ENCODE measurements around the gene ACER1.
"Not testable (repeated sequence)": the region's sequence is repeated elsewhere in the genome, so short reads cannot be mapped to it uniquely, and the experiment has no call there.

Gene ACER1

GRCh38 chr19:6288737-6289136 lies 44.7 kb downstream of the ACER1 start:
- DNase-seq (ENCODE audit: low read depth, low spot score) = no peak

- no peak for DNase-seq (ENCODE audit: low read depth, low spot score)
Observed at GRCh38 chr19:6287269-6287885, 46.0 kb downstream of the ACER1 start.

- no peak for DNase-seq (ENCODE audit: low read depth, low spot score)
Observed at GRCh38 chr19:6286676-6287075, 46.7 kb downstream of the ACER1 start.

DNA sequence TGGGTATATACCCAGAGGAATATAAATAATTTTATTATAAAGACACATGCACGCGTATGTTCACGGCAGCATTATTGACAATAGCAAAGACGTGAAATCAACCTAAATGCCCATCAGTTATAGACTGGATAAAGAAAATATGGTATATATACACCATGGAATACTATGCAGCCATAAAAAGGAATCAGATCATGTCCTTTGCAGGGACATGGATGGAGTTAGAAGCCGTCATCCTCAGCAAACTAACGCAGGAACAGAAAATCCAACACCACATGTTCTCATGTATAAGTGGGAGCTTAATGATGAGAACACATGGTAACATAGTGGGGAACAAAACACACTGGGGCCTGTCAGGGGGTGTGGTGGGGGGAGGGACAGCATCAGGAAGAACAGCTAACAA lies 51.0 kb downstream of the ACER1 start:
- not testable (repeated sequence) for DNase-seq (ENCODE audit: low read depth, low spot score)

DNA sequence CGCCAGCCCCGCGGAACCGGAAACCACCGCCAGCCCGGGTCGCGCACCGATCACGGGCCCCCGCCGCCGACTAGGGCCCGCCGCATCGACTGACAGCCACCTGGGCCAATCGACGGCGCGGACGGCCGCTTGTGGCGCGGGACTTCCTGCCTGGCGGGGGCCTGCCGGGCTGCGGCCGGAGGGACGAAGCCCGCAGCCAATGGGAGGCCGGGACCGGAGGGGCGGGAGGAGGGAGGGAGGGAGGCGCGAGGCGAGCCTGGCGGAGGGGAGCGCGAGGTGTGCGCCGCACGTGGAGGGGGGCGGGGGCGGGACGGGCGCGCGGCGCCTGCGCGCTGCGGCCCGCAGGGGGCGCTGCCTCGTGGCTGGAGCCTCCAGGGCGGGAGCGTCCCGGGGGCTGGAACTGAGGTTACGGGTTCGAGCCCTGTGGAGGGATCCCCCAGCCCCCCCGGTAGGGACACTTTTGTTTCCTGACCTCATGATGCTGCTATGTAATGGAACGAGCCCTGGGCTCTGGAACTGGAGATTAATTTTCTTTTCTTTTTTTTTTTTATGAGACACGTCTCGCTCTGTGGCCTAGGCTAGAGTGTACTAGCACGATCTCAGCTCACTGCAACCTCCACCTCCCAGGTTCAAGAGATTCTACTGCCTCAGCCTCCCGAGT lies 53.4 kb downstream of the ACER1 start, which contains the start of gene MLLT1:
Gene MLLT1 (minus strand): TSS at position 45 of the 661 bp plus-strand sequence. CDS start 191 bp downstream, outside the sequence.
- DNase-seq (ENCODE audit: low read depth, low spot score) = peak; percentile 69

DNA sequence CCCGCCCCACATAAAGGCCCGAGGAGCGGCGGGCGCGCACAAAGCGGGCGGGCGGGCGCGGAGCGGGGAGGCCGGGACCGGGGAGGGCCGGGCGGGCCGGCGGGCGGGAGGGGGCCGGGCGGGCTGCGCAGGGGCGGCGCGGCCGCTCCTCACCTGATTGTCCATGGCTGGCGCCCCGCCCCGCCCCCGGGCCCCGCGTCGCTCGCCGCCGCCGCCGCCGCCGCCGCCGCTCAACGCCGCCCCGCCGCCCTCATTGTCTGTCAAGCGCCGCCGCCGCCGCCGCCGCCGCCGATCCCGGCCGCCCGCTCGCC lies 53.8 kb downstream of the ACER1 start:
- DNase-seq (ENCODE audit: low read depth, low spot score) = no peak

- no peak for DNase-seq (ENCODE audit: low read depth, low spot score)
Observed at GRCh38 chr19:6278740-6279619, 54.4 kb downstream of the ACER1 start.

DNA sequence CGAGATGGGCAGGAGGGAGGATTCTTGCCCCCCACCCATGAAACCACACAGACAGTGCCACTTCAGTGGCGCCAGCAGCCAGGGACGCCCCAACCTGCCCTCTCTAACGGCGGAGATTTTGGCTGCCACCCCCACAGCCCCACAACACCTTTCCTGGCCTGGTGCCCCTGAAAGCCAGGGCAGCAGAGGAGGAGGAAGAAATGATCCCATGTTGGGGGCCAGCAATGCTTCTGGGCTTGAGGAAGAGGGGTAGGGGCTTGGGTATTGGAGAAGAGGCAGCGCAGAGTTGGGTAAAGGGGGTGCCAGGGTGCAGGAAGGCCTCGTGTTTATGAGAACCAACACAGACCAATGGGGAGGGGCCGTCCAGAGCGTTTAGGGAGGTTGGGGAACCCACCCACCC lies 55.4 kb downstream of the ACER1 start:
- no peak for DNase-seq (ENCODE audit: low read depth, low spot score)

GRCh38 chr19:6276447-6276846 lies 57.0 kb downstream of the ACER1 start:
- no peak for DNase-seq (ENCODE audit: low read depth, low spot score)

- no peak for DNase-seq (ENCODE audit: low read depth, low spot score)
Observed at GRCh38 chr19:6275170-6275744, 58.2 kb downstream of the ACER1 start.

- DNase-seq (ENCODE audit: low read depth, low spot score) = no peak
Observed at GRCh38 chr19:6274756-6275155, 58.7 kb downstream of the ACER1 start.

DNA sequence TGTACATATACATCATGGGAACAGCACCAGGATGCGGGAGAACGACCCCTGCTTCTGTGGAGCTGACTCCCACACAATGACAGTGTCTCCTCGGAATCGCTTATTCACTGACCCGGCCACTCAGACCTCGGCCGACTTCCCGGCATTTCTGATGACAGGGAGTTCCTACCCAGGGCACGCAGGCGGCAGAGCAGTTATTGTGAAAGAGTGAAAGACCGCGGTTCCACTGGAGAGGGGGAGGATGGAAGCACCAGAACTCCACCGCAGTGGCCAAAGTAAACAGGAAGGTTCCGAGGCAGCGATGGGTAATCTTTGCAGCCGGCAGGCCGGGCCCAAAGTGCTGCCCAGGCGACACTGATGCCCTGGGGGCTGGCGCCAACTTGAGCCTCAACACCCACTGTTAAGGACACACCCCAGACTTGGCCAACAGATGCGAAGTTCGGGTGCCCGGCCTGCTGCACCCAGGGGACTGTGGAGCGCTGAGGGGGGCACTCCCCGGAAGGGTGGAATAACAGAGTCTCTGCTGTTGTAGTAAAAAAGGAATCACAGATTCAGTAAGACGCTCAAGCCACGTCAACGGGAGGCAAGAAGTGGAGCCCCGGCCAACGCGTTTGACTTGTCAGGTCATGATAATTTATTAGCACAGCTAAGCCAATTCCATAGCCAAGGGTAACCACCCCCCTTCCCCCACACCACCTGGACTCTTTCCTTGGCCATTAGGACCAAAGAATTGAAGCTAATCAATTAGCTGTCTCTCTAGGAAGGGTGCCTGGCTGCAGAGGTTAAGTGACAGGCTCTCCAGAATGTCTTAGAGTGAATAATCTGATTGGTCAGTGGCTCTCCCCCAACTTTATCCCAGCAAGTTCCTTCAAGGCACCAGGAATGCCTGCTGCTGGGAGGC lies 59.5 kb downstream of the ACER1 start:
- no peak for DNase-seq (ENCODE audit: low read depth, low spot score)

DNA sequence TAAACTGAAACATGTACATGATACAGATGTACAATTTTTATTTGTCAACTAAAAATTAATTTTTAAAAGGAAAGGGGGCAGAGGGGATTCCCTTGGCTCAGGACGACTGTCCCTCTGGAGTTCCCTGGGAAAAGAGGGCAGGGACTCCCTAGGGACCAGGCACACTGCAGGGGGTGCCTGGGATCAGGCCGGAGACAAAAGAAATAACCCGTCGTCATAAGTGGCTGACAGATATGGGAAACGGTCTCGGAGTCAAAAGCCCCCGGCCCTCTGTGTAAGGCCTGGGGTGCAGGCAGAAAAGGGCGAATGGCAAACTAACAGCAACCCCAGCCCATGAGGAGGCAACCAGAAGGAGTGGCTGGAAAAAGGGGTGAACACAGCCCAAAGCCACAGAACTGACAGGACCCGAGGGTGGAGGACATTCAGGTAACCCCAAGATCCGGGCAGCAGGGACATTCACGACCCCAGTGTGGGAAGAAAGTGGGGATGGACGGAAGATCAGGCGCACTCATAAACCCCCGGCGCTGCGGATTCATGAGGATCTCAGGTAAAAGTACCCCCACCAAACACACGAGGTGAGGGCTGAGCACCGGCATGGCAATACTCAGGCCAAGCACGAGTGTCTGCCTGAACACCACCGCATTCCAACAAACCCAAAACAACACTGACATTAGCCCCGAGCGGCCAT lies 60.4 kb downstream of the ACER1 start:
- no peak for DNase-seq (ENCODE audit: low read depth, low spot score)

- DNase-seq (ENCODE audit: low read depth, low spot score) = no peak
Observed at GRCh38 chr19:6272411-6272791, 61.0 kb downstream of the ACER1 start.

- DNase-seq (ENCODE audit: low read depth, low spot score) = no peak
Observed at GRCh38 chr19:6271721-6272410, 61.5 kb downstream of the ACER1 start.

- DNase-seq (ENCODE audit: low read depth, low spot score) = no peak
Observed at GRCh38 chr19:6271251-6271650, 62.2 kb downstream of the ACER1 start.

- DNase-seq (ENCODE audit: low read depth, low spot score) = no peak
Observed at GRCh38 chr19:6270822-6271221, 62.6 kb downstream of the ACER1 start.

DNA sequence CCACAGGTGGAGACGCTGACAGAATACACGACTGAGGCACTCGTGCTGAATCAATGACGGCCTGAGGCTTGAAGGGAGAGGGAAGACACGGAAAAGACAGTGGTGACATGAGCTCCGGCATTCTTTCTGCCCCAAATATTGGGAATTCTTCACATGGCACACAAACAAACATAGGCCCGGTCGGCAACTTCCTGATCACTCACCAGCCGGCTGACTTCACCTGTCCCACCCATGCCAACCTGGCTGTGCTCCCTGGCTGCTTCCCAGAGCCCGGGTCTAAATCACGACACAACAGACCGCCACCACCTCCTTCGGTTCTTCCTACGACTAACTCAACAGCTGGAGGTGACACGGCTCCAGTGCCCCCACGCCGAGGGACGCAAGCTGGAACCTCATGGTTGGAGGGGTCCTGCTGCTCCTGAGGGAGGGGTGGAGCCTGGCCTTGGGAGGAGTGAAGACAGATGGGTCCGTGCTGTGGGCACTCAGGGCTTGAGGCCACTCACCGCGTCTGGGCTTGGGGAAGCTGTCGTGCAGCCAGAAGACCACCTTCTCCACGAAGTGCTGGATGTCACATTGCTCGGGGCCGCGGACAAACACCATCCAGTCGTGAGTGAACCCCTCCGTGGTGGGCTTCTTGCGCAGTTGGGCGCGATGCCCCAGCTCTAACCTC lies 63.2 kb downstream of the ACER1 start:
- DNase-seq (ENCODE audit: low read depth, low spot score) = no peak

- DNase-seq (ENCODE audit: low read depth, low spot score) = no peak
Observed at GRCh38 chr19:6269101-6269886, 64.1 kb downstream of the ACER1 start.

Measured in iPS DF 19.7 (cell line).